ENCODE data around the gene CGB5.

DNA sequence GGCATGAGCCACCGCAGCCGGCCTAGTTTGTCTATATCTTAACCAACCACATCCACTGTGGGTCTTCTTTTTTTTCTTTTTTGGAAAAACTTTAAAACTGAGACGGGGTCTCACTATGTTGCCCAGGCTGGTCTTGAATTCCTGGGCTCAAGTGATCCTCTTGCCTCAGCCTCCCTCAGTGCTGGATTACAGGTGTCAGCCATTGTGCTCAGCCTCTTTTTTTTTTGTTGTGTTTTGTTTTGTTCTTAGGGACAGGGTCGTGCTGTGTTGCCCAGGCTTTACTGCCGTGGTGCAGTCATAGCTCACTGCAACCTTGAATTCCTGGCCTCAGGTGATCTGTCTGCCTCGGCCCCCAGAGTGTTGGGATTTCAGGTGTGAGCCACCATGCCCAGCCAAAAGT lies 49.0 kb downstream of the CGB5 start:
- TF ChIP-seq SP1 (IDR thresholded peaks at IDR 0.05) (no peak), FOXA1 (IDR thresholded peaks at IDR 0.05) (no peak), FOXM1 (IDR thresholded peaks at IDR 0.05; ENCODE audit: borderline replicate concordance) (no peak), BHLHE40 (IDR thresholded peaks at IDR 0.05; ENCODE audit: borderline replicate concordance) (no peak), FOXK2 (IDR thresholded peaks at IDR 0.05) (no peak), ARNT (IDR thresholded peaks at IDR 0.05) (no peak), SUZ12 (IDR thresholded peaks at IDR 0.05) (no peak), NFRKB (IDR thresholded peaks at IDR 0.05) (no peak), TARDBP (IDR thresholded peaks at IDR 0.05) (no peak), LEF1 (IDR thresholded peaks at IDR 0.05; ENCODE audit: borderline replicate concordance) (no peak), ELF4 (IDR thresholded peaks at IDR 0.05) (no peak)
- TF ChIP-seq, protein P1, sequence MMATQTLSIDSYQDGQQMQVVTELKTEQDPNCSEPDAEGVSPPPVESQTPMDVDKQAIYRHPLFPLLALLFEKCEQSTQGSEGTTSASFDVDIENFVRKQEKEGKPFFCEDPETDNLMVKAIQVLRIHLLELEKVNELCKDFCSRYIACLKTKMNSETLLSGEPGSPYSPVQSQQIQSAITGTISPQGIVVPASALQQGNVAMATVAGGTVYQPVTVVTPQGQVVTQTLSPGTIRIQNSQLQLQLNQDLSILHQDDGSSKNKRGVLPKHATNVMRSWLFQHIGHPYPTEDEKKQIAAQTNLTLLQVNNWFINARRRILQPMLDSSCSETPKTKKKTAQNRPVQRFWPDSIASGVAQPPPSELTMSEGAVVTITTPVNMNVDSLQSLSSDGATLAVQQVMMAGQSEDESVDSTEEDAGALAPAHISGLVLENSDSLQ (IDR thresholded peaks at IDR 0.05): no peak

Measured in HEK293T (cell line).